GM19328 (cell line): ENCODE results near the gene LRRC17.
"Not testable (repeated sequence)": the region's sequence is repeated elsewhere in the genome, so short reads cannot be mapped to it uniquely, and the experiment has no call there.

Source experiments
- ATAC-seq: cut with Tn5 transposase; IDR thresholded peaks from one replicate; pipeline ENCODE4 v1.9.1; 2021; ENCODE audit warnings: mild to moderate bottlenecking, moderate library complexity; ENCODE audit not compliant: unreplicated experiment

Gene LRRC17

DNA sequence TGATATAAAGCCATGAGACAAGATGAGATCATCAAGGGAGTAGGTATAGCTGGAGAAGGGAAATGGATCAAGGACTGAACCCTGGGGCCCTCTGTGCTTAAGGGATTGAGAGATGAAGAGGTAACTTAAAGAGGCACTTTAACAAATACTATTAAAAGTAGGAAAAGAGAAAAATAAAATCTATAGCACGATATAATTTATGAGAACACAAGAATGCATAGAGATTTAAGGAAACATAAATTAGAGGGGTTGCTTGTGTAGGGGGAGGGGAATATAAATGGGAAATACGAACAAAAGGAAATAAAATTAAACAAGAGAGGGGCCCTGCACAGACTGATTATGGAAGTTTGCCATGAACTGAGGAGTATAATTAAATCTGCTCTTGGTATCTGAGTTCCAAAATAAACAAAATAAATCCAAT is 15.6 kb upstream of the LRRC17 start:
- ATAC-seq: no peak

DNA sequence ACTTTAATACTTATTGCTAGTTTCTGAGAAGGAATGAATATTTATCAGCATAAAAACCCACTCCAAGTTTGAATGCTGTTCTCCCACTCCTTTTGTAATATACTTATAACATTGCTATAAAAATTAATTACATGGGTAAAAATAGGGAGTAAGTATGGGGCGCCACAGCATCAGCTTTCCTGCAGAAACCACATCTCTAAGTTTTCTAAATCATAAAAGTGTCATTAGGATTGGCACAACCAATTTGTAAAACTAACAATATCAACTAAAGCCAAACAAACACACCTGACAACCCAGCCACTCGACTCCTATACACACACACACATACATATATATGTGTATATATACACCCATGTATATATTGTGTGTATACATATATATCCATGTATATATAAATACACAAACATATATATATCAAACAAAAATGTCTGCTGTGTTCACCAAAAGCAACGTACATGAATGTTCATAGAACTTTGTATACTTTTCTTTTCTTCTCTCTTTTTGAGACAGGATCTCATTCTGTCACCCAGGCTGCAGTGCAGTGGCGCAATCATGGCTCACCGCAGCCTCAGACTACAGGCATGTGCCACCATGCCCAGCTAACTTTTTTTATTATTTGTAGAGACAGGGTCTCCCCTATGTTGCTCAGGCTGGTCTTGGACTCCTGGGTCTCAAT is 14.8 kb upstream of the LRRC17 start:
- no peak for ATAC-seq

DNA sequence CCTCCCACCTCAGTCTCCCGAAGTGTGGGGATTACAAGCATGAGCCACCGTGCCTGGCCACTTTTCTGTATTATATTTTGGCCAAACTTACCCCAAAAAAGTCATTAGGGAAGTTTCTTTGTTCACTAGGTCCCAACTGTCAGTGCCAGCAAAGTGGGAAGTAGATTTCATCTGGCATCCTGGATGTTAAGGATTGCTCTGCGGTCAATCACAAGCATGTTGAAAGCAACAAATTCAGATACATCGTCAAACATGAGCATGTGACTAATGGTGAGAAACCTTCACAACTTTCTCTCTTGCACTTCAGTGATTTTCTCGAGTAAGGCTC is 14.3 kb upstream of the LRRC17 start:
- no peak for ATAC-seq

DNA sequence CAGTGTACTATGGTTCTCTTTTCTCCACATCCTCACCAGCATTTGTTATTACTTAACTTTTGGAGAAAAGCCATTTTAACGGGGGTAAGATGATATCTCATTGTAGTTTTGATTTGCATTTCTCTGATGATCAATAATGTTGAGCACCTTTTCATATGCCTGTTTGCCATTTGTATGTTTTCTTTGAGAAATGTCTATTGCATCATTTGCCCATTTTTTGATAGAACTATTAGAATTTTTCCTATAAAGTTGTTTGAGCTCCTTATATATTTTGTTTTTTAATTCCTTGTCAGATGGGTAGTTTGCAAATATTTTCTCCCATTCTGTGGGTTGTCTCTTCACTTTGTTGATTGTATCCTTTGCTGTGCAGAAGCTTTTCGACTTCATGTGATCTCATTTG is 10.7 kb upstream of the LRRC17 start:
- not testable (repeated sequence) for ATAC-seq

DNA sequence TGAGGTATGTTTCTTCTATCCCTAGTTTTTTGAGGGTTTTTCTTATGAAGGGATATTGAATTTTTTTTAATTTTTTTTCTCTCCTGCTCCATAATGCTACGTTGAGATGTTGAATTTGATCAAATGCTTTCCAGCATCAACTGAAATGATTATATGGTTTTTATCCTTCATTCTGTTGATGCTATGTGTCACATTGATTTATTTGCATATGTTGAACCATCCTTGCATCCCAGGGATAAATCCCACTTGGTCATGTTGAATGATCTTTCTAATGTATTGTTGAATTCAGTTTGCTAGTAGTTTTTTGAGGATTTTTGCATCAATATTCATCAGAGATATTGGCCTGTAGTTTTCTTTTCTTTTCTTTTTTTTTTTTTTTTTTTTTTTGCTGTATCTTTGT is 9.2 kb upstream of the LRRC17 start:
- not testable (repeated sequence) for ATAC-seq

DNA sequence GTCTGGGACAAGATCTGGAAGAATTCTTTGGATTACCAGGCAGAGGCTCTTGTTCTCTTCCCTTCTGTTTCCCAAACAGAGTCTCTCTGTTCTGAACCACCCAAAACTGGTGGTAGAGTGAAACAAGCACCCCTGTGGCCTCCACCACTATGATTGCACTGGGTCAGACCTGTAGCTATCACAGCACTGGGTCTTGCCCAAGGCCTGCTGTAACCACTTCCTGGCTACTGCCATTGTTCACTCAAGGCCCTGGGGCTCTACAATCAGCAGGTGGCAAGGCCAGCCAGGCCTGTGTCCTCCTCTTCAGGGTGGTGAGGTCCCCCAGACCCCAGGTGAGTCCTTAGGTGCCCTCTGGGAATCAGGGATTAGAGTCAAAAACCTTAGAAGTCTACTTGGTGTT is 4.1 kb upstream of the LRRC17 start:
- no peak for ATAC-seq

DNA sequence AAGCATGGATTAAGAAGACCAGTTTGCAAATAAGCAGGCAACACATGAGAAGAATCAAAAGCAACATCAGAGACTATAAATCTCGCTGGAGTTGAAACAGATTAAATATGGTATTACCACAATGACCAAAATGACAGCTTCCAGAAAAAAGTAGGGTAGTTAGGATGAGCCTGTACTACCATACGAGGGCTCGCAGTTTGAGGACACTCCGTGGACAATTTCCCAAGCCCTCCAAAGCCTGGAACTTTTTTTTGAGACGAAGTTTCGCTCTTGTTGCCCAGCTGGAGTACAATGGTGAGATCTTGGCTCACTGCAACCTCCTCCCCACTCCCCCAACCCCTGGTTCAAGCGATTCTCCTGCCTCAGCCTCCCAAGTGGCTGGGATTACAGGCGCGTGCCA is 1.0 kb downstream of the LRRC17 start:
- ATAC-seq: no peak

DNA sequence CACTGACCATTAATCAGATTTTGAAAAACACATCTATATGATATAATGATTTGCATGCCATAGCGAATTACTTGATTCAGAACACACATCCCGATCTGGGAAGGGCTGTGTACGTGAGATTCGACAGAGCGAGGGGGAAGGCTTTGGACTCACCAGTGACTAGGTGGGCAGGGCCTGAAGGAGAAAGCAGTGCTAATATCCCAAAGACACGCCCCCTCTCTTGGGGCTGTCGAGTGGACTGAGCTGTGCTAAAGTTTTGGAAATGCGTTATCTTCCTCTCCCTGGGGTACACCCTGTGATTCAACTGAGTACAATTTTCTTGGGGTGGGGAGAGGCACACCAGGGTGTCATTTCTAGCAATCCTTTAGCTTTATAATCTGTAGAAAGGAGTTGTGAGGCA is 1.8 kb downstream of the LRRC17 start:
- no peak for ATAC-seq

DNA sequence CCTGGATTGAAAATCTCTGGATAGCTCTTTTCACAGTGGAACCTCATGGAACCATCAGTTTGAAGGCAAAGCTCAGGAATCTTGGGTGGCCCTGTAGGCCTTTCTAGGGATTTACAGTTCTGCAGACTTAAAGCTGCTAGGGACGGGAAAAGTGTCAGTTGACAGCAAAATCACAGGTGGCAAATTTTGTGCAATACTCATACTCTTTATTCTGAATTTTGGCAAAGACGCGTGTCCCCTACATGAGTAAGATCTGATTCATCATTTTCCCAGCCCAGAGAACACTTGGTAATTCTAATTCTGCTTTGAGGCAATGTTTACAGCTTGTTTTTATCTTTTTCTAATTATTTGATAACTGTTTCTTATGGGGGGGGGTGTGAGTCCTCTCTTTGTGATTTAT is 3.6 kb downstream of the LRRC17 start:
- no peak for ATAC-seq

DNA sequence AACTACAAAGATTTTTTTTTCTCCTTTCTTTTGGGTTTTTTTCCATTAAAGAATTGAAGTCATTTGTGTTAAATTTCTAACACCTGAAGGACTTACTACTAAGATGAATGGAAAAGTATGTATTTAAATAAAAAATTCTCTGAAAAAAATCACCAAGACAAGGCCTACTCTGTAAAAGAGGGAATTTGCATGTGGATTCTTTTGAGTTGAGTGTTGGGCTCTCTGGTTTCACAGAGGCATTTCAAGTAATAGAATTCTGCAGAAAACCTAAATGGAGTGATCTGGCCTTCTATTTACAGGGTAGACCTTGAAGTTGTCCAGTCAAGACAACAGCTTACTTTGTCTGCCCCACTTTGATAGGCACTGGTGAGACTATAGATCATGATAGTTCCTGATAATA is 4.1 kb downstream of the LRRC17 start:
- no peak for ATAC-seq

DNA sequence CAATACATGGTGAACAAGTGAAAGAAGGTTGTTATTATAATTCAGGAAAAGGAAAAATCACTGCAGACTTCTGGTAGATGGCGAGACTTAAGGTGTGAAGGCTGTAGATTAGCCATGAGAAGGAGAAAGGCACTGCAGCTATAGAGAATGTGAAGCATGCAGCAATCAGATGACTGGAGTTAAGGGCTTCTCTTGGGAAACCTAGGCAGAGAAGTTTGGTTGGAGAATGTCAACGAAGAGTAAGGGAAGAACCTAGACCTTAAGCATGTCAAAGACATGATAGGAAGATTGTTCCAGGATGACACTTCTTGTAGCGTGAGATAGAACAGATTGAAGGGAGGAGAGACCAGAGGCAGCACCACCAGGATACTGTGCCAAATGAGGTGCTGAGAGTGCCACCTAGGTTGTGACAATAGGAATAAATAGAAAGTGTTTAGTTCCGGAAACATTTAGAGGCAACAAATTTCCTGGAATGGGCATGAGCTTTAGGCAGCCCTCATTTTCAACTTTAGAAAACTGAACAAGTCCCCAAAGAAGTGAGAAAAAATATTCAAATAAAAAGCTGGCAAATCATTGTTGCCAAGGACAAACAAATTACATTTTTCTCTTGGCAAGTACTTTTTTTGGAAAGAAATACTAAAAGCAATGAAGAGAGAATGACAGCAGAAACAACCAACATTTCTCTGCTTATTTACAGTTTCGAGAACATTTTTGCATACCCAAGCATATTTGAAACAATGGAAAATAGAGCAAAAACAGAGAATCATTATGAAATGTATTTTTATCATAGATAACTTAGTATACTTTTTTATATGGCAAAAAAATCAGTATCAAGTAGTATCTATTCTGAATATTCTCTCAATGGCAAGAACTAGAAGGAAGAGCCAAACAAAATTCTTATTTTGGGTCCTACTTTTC is 4.9 kb downstream of the LRRC17 start:
- no peak for ATAC-seq

DNA sequence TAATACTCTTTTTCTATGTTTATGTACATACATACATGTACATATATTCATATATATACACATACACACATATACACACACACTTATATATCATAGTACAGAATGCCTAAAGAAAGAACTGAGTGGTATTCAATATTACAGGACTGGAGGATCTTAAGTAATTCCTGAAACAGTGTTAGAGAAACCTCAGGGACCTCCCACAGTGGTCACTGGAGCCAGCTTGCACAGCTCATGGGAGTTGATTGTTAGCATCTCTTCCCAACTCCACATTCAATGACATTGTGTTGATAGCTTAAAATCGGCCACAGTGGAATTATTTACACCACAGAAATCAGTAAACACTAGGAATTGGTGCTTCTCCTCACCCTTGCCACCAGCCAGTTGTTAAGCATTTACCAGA is 6.0 kb downstream of the LRRC17 start:
- ATAC-seq: no peak

DNA sequence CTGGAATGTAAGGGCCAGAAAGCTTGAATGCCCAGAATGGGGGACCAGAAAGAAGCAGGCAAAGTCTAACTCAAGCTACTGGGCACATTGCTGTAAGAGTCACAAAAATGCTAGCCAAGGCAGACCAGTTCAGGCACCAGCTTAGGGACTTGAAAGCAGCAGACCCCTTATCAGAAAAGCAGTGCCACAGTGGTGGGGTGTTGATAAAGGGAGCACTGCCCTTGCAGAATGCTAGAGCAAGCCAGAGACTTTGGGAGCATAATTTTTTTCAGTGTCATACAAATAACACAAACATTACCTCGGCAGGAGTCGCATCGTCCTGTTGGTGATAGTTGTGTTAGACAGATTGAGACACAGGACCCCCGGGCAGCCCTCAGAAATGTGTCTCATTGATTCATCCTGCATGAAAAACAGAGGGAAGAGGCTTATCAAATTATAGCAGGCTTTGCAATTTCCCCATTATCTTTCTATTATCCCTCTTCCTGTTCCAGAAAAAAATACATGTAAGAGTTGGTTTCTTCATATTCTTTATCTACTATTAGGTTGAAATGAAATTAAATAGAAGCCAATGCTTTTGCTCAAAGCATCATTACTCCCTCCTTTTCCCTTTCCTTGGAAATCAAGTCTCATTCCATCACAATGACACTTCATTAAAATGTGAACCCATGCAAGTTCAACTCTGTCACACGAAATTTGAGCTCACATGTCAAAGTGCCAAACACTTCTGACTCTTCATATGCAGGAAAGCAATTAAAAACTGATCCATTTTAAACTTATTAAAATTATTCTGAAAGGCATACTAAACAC is 13.4 kb downstream of the LRRC17 start:
- no peak for ATAC-seq

DNA sequence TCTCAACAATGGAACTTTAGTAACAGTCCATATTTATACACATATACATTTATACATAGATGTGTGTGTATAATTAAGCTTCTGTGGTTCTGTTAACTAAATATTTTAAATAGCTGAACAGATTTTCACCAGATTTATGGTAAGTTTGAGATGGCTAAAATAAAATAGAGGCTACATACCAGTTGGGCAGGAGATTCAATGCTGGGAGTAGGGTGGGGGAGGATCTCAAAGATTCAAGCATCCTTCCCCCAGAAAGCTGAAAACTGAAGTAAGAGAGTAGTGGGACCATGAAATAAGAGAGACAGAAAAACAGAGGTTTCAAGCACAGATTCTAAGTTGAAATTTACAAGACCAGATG is 14.0 kb downstream of the LRRC17 start:
- ATAC-seq: no peak

DNA sequence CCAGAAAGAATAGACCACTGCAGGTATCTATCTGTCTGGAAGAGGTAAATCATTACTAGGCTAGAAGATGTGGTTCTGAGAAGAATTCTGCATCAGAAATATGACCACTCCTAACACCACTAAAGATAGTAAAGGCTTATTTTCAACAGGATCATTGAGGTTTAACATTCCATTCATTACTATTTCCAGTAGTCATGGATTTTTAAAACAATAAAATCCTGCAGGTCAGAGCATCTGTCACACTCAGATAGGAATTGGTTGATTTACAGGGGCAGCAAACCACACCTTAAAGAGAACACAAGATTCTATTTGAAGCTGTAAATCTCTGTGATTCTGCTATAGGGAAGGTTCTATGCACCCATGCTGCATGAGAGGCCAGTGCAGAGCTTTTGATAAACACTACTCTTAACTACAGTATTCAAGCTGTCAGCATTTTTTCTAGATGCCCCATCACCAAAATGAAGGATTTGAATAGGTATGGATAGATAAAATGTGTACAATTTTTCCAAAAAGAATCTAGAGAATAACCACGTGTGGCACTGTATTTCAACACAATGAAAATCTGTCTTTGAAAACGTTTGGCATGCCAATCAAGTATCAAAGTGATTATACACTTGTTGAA is 14.6 kb downstream of the LRRC17 start:
- ATAC-seq: no peak

DNA sequence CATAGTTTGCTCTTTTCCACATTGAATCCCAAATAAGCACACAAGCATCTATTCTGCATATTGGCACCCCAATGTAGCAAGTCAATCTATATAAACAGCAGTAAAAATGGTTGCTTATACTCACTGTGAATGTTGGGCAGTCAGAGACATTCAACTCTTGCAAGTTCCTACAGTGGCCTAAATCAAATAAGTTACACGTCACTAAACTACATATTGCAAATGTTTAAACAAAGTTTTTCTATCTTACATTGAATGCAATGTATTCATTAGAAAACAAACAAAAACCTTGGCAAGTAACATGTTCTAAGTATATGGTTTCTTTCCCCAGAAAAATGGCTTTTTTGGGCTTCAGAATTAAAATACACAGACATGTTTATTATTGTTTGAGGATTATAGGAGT is 19.0 kb downstream of the LRRC17 start:
- no peak for ATAC-seq

DNA sequence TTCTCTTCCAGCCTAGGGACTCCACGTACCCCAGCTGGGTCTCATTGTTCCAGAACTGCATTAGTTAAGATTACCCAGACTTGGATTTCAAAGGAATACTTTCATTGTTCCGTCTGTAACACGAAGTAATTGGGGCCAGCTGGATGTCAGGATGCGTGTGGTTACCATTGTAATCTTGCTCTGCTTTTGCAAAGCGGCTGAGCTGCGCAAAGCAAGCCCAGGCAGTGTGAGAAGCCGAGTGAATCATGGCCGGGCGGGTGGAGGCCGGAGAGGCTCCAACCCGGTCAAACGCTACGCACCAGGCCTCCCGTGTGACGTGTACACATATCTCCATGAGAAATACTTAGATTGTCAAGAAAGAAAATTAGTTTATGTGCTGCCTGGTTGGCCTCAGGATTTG is 21.0 kb downstream of the LRRC17 start:
- no peak for ATAC-seq

DNA sequence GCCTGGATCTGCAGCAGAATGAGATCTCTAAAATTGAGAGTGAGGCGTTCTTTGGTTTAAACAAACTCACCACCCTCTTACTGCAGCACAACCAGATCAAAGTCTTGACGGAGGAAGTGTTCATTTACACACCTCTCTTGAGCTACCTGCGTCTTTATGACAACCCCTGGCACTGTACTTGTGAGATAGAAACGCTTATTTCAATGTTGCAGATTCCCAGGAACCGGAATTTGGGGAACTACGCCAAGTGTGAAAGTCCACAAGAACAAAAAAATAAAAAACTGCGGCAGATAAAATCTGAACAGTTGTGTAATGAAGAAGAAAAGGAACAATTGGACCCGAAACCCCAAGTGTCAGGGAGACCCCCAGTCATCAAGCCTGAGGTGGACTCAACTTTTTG is 21.4 kb downstream of the LRRC17 start:
- no peak for ATAC-seq

DNA sequence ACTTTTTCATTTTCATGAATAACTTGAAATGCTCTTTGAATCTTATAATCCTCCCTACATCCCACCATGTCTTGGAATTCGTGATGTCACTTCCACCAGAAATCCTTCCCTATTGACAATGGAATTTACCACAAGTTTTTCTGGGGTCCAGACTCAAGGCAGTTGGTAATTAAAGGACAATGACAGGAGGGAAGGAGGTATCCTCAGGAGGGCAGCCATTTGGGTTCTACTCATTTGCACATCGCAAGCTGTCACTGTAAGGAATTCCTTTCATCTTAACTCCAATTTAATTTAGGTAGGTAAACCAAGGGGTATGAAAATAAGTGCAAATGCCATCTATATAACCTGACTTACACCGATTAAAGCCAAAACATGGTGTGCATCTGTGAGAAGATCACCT is 21.9 kb downstream of the LRRC17 start:
- no peak for ATAC-seq

DNA sequence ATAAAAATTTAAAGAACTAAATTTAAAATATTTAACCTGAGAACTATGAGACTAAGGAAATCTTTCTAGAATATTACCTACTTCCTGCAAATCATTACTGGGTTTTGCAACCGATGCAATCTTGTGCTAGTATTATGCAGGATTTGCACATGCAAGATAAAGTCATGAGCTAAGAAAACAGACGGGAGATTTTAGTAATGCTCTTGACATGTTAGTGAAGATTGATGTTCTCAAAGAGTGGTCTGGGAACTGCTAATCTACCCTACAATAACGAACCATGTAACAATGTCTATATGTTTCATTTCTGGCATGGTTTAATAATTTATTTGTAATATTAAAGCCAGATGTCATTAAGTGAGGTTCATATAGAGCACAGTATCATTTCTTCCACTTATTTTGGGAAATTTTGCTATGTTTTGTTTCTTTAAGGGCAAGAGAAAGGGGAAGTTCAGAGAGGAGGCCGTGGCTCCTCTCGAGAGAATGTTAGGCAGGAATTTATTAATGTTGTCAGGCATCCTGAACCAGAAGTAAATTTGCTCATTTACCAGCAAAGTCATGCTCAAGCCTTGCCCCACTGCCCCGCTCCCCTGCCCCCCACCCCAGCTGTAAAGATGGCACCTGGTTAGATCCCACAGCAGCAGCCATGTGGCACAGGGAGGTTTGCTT is 22.8 kb downstream of the LRRC17 start:
- no peak for ATAC-seq

DNA sequence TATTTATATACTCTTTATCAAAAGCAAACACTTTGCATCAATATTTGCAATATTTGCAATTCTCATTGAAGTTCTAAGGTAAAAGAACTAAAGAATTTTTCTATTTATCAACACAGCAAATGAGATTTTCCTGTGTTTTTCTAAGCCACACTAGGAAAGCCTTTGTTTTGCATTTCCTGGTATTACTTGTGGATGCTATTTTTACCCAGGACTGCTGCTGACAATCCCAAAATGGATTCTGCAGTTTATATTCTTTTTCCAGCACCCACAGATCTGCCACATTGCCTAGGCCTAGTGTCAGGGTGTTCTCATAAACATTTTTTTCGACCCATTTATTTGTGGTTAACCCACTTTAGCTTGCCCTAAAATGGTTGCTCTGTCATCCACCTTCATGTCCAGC is 25.9 kb downstream of the LRRC17 start:
- no peak for ATAC-seq
